ENCODE measurements around the gene LONP2. TPM values are rescaled to one million over a fixed set of nuclear protein-coding genes. Genes with fewer than 3 reads are reported as not detected.

LONP2 gene
- total and polyA plus RNA-seq, 4 donors: 30.0 to 304 (median 52.8) TPM

DNA sequence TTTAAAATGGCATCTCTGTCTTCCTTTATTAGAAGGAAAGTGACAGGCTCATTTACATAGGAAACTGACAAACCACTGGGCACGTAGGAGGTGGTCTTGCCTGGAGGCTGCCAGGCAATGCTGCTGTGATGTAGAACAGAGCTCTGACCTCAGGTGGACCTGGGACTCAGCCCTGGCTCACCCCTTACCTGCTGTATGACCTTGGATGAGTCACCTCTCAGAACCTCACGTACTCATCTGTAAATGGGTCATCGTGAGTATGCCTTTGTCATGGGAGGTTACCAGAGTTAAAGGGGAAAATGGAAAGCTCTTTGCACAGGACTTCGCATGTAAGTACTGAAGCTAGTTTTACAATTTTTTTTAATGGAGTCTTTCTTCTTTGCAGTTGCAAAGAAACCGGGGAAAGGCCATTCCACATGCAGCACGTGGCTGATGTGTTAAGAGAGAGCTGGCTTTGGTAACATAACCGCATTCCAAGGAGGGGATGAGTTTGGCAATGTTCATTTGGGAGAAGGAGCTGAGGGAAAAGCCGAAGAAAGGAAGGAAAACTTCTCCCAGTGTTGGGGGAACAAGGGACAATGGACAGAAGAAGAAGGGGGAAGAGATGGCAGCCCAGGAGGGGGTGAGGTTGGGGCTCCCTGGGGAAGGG lies 37.4 kb upstream of the LONP2 start:
- TF ChIP-seq YY1 (IDR thresholded peaks at IDR 0.05): no peak
- TF ChIP-seq, protein P1, sequence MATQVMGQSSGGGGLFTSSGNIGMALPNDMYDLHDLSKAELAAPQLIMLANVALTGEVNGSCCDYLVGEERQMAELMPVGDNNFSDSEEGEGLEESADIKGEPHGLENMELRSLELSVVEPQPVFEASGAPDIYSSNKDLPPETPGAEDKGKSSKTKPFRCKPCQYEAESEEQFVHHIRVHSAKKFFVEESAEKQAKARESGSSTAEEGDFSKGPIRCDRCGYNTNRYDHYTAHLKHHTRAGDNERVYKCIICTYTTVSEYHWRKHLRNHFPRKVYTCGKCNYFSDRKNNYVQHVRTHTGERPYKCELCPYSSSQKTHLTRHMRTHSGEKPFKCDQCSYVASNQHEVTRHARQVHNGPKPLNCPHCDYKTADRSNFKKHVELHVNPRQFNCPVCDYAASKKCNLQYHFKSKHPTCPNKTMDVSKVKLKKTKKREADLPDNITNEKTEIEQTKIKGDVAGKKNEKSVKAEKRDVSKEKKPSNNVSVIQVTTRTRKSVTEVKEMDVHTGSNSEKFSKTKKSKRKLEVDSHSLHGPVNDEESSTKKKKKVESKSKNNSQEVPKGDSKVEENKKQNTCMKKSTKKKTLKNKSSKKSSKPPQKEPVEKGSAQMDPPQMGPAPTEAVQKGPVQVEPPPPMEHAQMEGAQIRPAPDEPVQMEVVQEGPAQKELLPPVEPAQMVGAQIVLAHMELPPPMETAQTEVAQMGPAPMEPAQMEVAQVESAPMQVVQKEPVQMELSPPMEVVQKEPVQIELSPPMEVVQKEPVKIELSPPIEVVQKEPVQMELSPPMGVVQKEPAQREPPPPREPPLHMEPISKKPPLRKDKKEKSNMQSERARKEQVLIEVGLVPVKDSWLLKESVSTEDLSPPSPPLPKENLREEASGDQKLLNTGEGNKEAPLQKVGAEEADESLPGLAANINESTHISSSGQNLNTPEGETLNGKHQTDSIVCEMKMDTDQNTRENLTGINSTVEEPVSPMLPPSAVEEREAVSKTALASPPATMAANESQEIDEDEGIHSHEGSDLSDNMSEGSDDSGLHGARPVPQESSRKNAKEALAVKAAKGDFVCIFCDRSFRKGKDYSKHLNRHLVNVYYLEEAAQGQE (IDR thresholded peaks at IDR 0.05): no peak
- peak; percentile 59 for TF ChIP-seq SP1 (IDR thresholded peaks at IDR 0.05)
- no peak for TF ChIP-seq TAF1 (conservative IDR thresholded peaks at IDR 0.05)
- TF ChIP-seq, protein P2, sequence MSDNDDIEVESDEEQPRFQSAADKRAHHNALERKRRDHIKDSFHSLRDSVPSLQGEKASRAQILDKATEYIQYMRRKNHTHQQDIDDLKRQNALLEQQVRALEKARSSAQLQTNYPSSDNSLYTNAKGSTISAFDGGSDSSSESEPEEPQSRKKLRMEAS (IDR thresholded peaks at IDR 0.05): no peak
- TF ChIP-seq GABPA (IDR thresholded peaks at IDR 0.05 in 1 of 2, conservative IDR thresholded peaks at IDR 0.05 in 1 of 2): no peak
- no peak for TF ChIP-seq HNF4G (IDR thresholded peaks at IDR 0.05)
- no peak for TF ChIP-seq FOXA2 (IDR thresholded peaks at IDR 0.05)
- TF ChIP-seq JUND (IDR thresholded peaks at IDR 0.05): peak; percentile 85 to 97
- no peak for TF ChIP-seq FOXA1 (IDR thresholded peaks at IDR 0.05)
- peak in 1 of 2 donors; percentile 20 for TF ChIP-seq RAD21 (IDR thresholded peaks at IDR 0.05)
- TF ChIP-seq, protein P3, sequence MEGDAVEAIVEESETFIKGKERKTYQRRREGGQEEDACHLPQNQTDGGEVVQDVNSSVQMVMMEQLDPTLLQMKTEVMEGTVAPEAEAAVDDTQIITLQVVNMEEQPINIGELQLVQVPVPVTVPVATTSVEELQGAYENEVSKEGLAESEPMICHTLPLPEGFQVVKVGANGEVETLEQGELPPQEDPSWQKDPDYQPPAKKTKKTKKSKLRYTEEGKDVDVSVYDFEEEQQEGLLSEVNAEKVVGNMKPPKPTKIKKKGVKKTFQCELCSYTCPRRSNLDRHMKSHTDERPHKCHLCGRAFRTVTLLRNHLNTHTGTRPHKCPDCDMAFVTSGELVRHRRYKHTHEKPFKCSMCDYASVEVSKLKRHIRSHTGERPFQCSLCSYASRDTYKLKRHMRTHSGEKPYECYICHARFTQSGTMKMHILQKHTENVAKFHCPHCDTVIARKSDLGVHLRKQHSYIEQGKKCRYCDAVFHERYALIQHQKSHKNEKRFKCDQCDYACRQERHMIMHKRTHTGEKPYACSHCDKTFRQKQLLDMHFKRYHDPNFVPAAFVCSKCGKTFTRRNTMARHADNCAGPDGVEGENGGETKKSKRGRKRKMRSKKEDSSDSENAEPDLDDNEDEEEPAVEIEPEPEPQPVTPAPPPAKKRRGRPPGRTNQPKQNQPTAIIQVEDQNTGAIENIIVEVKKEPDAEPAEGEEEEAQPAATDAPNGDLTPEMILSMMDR (IDR thresholded peaks at IDR 0.05; ENCODE audit: low read depth, low read length, missing input control): no peak
- TF ChIP-seq ZBTB33 (IDR thresholded peaks at IDR 0.05): no peak
- TF ChIP-seq NR2F2 (IDR thresholded peaks at IDR 0.05): no peak
- TF ChIP-seq, protein P4, sequence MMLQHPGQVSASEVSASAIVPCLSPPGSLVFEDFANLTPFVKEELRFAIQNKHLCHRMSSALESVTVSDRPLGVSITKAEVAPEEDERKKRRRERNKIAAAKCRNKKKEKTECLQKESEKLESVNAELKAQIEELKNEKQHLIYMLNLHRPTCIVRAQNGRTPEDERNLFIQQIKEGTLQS (IDR thresholded peaks at IDR 0.05): peak; percentile 64
- peak; percentile 63 to 79 for TF ChIP-seq HNF4A (conservative IDR thresholded peaks at IDR 0.05)
- TF ChIP-seq EGR1 (IDR thresholded peaks at IDR 0.05; ENCODE audit: low read depth in 2 of 2): no peak
- peak; percentile 95 to 98 for TF ChIP-seq RXRA (IDR thresholded peaks at IDR 0.05)
- no peak for DNase-seq (ENCODE audit: low spot score)
- Histone ChIP-seq H3K27ac (ENCODE audit: low read depth in 1 of 2, low read length in 2 of 2) (peak overlapping the region; percentile 90 to 99), H3K4me3 (ENCODE audit: low read depth in 1 of 3, low read length in 3 of 3) (no peak overlapping the region), H3K4me1 (ENCODE audit: control insufficient read depth in 4 of 4, insufficient read depth in 4 of 4, low read length in 3 of 4) (peaks cover 17 to 50% (median 32%) of the 10 kb centered on the region in 4 donors), H3K9me3 (ENCODE audit: control insufficient read depth in 4 of 4, low read length in 3 of 4) (no peaks in the 10 kb centered on the region), H3K36me3 (ENCODE audit: control insufficient read depth in 4 of 4, insufficient read depth in 3 of 4, low read depth in 1 of 4, low read length in 3 of 4) (no peaks in the 10 kb centered on the region), H3K27me3 (ENCODE audit: control insufficient read depth in 4 of 4, insufficient read depth in 4 of 4, low read length in 3 of 4) (no peaks in the 10 kb centered on the region), H3K9ac (ENCODE audit: low read depth in 1 of 2, low read length in 2 of 2) (no peak overlapping the region)
- WGBS: 72% methylated on average over 8 of the region's 8 CpGs
